ENCODE measurements around the gene CALU. TPM values are rescaled to one million over a fixed set of nuclear protein-coding genes. Genes with fewer than 3 reads are reported as not detected.

CALU gene
- total and polyA plus RNA-seq, 8 donors: 10.1 to 270 (median 47.7) TPM

GRCh38 chr7:128707752-128708151 is 31.4 kb upstream of the CALU start:
- Histone ChIP-seq H3K9me3 (peaks cover 0 to 4% (median 0%) of the 10 kb centered on the region in 4 donors), H3K27ac (no peak overlapping the region), H3K27me3 (no peaks in the 10 kb centered on the region), H3K4me3 (no peak overlapping the region), H3K4me1 (no peaks in the 10 kb centered on the region), H3K36me3 (no peaks in the 10 kb centered on the region)
- 81 to 97% (median 85%) methylated on average over 1 of the region's 1 CpG for WGBS, 5 donors
- no peak for DNase-seq
- TF ChIP-seq CTCF (IDR thresholded peaks at IDR 0.05): no peak
- no peak for TF ChIP-seq EP300 (IDR thresholded peaks at IDR 0.05)
- no peak for TF ChIP-seq POLR2AphosphoS5 (IDR thresholded peaks at IDR 0.05)
- no peak for TF ChIP-seq POLR2A (IDR thresholded peaks at IDR 0.05)
- intact Hi-C loops (cut with DNase I; ENCODE audit: low total_unique reads): no loop called here

GRCh38 chr7:128708235-128708634 is 30.9 kb upstream of the CALU start:
- Histone ChIP-seq H3K27ac (no peak overlapping the region), H3K27me3 (no peaks in the 10 kb centered on the region), H3K36me3 (no peaks in the 10 kb centered on the region), H3K4me3 (no peak overlapping the region), H3K4me1 (no peaks in the 10 kb centered on the region), H3K9me3 (peaks cover 0 to 8% (median 0%) of the 10 kb centered on the region in 4 donors)
- intact Hi-C loops (cut with DNase I; ENCODE audit: low total_unique reads): no loop called here
- TF ChIP-seq EP300 (IDR thresholded peaks at IDR 0.05) (no peak), CTCF (IDR thresholded peaks at IDR 0.05) (no peak), POLR2A (IDR thresholded peaks at IDR 0.05) (no peak), POLR2AphosphoS5 (IDR thresholded peaks at IDR 0.05) (no peak)
- DNase-seq: no peak
- WGBS, 5 donors: 82 to 93% (median 88%) methylated on average over 3 of the region's 3 CpGs

- TF ChIP-seq EP300 (IDR thresholded peaks at IDR 0.05): no peak
- no peak for TF ChIP-seq POLR2AphosphoS5 (IDR thresholded peaks at IDR 0.05)
- no peak for TF ChIP-seq POLR2A (IDR thresholded peaks at IDR 0.05)
- no peak for TF ChIP-seq CTCF (IDR thresholded peaks at IDR 0.05)
- H3K36me3 ChIP-seq: no peaks in the 10 kb centered on the region
- no peak for DNase-seq
- H3K27me3 ChIP-seq: no peaks in the 10 kb centered on the region
- peaks cover 0 to 10% (median 0%) of the 10 kb centered on the region in 4 donors for H3K9me3 ChIP-seq
- no peak overlapping the region for H3K4me3 ChIP-seq
- intact Hi-C loops (cut with DNase I; ENCODE audit: low total_unique reads): no loop called here
- WGBS, 5 donors: 67 to 79% (median 74%) methylated on average over 3 of the region's 3 CpGs
- H3K4me1 ChIP-seq: no peaks in the 10 kb centered on the region
- no peak overlapping the region for H3K27ac ChIP-seq
Measured at GRCh38 chr7:128708824-128709223, 30.3 kb upstream of the CALU start.

GRCh38 chr7:128710481-128710880 is 28.7 kb upstream of the CALU start:
- Histone ChIP-seq H3K27me3 (peaks cover 0 to 4% (median 0%) of the 10 kb centered on the region in 3 donors), H3K4me1 (no peaks in the 10 kb centered on the region), H3K27ac (no peak overlapping the region), H3K4me3 (no peak overlapping the region), H3K36me3 (no peaks in the 10 kb centered on the region), H3K9me3 (peaks cover 0 to 10% (median 0%) of the 10 kb centered on the region in 4 donors)
- DNase-seq: no peak
- intact Hi-C loops (cut with DNase I; ENCODE audit: low total_unique reads): no loop called here
- 77 to 92% (median 89%) methylated on average over 6 of the region's 6 CpGs for WGBS, 5 donors
- TF ChIP-seq EP300 (IDR thresholded peaks at IDR 0.05) (no peak), POLR2AphosphoS5 (IDR thresholded peaks at IDR 0.05) (no peak), CTCF (IDR thresholded peaks at IDR 0.05) (no peak), POLR2A (IDR thresholded peaks at IDR 0.05) (no peak)

All from stomach (tissue), 9 donors.